Measurements from ENCODE around the gene SMARCAL1.
"Not testable (repeated sequence)": the region's sequence is repeated elsewhere in the genome, so short reads cannot be mapped to it uniquely, and the experiment has no call there.

SMARCAL1 gene

GRCh38 chr2:216370961-216371712 lies 41.1 kb upstream of the SMARCAL1 start:
- H3K4me3 ChIP-seq (ENCODE audit: low read length), result no peak overlapping the region
- DNase-seq (ENCODE audit: low read depth), result no peak
- TF ChIP-seq CTCF (IDR thresholded peaks at IDR 0.05; ENCODE audit: insufficient read depth, low read depth, low read length, missing control alignments), result no peak

- H3K4me3 ChIP-seq (ENCODE audit: low read length), result peak within 1 kb of the TSS; percentile 26
- peak; percentile 82 for DNase-seq (ENCODE audit: low read depth)
Measured at GRCh38 chr2:216371721-216372702, 40.3 kb upstream of the SMARCAL1 start, which contains the start of gene MARCHF4. Gene MARCHF4, minus strand, starts transcription at chr2:216372483. Its CDS starts 2,223 bp downstream, at chr2:216370260.

GRCh38 chr2:216372761-216373291 lies 39.5 kb upstream of the SMARCAL1 start:
- no peak for TF ChIP-seq CTCF (IDR thresholded peaks at IDR 0.05; ENCODE audit: insufficient read depth, low read depth, low read length, missing control alignments)
- DNase-seq (ENCODE audit: low read depth), result peak; percentile 72
- no peak overlapping the region for H3K4me3 ChIP-seq (ENCODE audit: low read length)

More at GRCh38 chr2:216371721-216372702, 40.3 kb upstream of the SMARCAL1 start, which contains the start of gene MARCHF4:
- TF ChIP-seq CTCF (IDR thresholded peaks at IDR 0.05; ENCODE audit: insufficient read depth, low read depth, low read length, missing control alignments), result no peak

GRCh38 chr2:216373896-216374295 lies 38.4 kb upstream of the SMARCAL1 start:
- DNase-seq (ENCODE audit: low read depth), result peak; percentile 42
- H3K4me3 ChIP-seq (ENCODE audit: low read length), result no peak overlapping the region
- TF ChIP-seq CTCF (IDR thresholded peaks at IDR 0.05; ENCODE audit: insufficient read depth, low read depth, low read length, missing control alignments), result no peak

- no peak for DNase-seq (ENCODE audit: low read depth)
- no peak overlapping the region for H3K4me3 ChIP-seq (ENCODE audit: low read length)
- no peak for TF ChIP-seq CTCF (IDR thresholded peaks at IDR 0.05; ENCODE audit: insufficient read depth, low read depth, low read length, missing control alignments)
Measured at GRCh38 chr2:216375286-216375685, 37.0 kb upstream of the SMARCAL1 start.

GRCh38 chr2:216379977-216380376 lies 32.3 kb upstream of the SMARCAL1 start:
- DNase-seq (ENCODE audit: low read depth), result no peak
- no peak overlapping the region for H3K4me3 ChIP-seq (ENCODE audit: low read length)
- TF ChIP-seq CTCF (IDR thresholded peaks at IDR 0.05; ENCODE audit: insufficient read depth, low read depth, low read length, missing control alignments), result no peak

- H3K4me3 ChIP-seq (ENCODE audit: low read length); DNase-seq (ENCODE audit: low read depth): not testable (repeated sequence)
Measured at GRCh38 chr2:216384409-216384808, 27.9 kb upstream of the SMARCAL1 start.

Data from epithelial cell of esophagus (primary cell).